Smooth muscle cell (in vitro differentiated cells): Measurements from ENCODE around the gene SPPL3. TPM values are rescaled to one million over a fixed set of nuclear protein-coding genes. Genes with fewer than 3 reads are reported as not detected.
A peak's percentile ranks its signal among the peaks of the same experiment; 100 is the strongest.

Source experiments
- DNase-seq: peaks from one replicate; lab custom pipeline; 2025; ENCODE audit not compliant: unreplicated experiment; lab: John Stamatoyannopoulos, UW
- H2AFZ ChIP-seq: fragments of 200-600 bp; sonication (generic); 2 replicates; pipeline ENCODE4 v1.6.0; 2016; ENCODE audit warnings: antibody characterized with exemption, low read depth, mild to moderate bottlenecking
- H3F3A ChIP-seq: fragments of 200-600 bp; sonication (generic); 2 replicates; pipeline ENCODE4 v1.6.0; 2017; ENCODE audit warnings: antibody characterized with exemption, low read depth
- H3K27ac ChIP-seq: fragments of 200-600 bp; sonication (generic); 2 replicates; pipeline ENCODE4 v1.5.1; 2016; ENCODE audit warnings: low read depth, mild to moderate bottlenecking
- H3K27me3 ChIP-seq: fragments of 200-600 bp; sonication (generic); 2 replicates; pipeline ENCODE4 v1.6.1; 2016; ENCODE audit warnings: low read depth, mild to moderate bottlenecking
- H3K36me3 ChIP-seq: fragments of 200-600 bp; sonication (generic); 2 replicates; pipeline ENCODE4 v1.5.1; 2016; ENCODE audit warnings: low read depth
- H3K4me1 ChIP-seq: fragments of 200-600 bp; sonication (generic); 2 replicates; pipeline ENCODE4 v1.5.1; 2016; ENCODE audit warnings: low read depth
- H3K4me2 ChIP-seq: fragments of 200-600 bp; sonication (generic); 2 replicates; pipeline ENCODE4 v1.6.0; 2016; ENCODE audit warnings: mild to moderate bottlenecking
- H3K4me3 ChIP-seq: fragments of 200-600 bp; sonication (generic); 2 replicates; pipeline ENCODE4 v1.5.1; 2016; ENCODE audit warnings: mild to moderate bottlenecking
- H3K79me2 ChIP-seq: fragments of 200-600 bp; sonication (generic); 2 replicates; pipeline ENCODE4 v1.6.0; 2016; ENCODE audit warnings: low read depth, mild to moderate bottlenecking
- H3K9ac ChIP-seq: fragments of 200-600 bp; sonication (generic); 2 replicates; pipeline ENCODE4 v1.6.0; 2016; ENCODE audit warnings: low read depth
- H3K9me3 ChIP-seq: fragments of 200-600 bp; sonication (generic); replicated peaks from 2 replicates; pipeline ENCODE4 v1.5.1; 2016; ENCODE audit warnings: low read depth
- H4K20me1 ChIP-seq: fragments of 200-600 bp; sonication (generic); 2 replicates; pipeline ENCODE4 v1.6.0; 2016; ENCODE audit warnings: low read depth
- WGBS: methylation state at CpG from one replicate; pipeline ENCODE4 v1.1.7; 2016; ENCODE audit warnings: low lambda C conversion rate; 5-methylcytosine and 5-hydroxymethylcytosine counted together
- polyA plus RNA-seq: library from polyadenylated mRNA; unstranded; fragments of >200 nt; fragmentation: Nextera tagmentation; extraction: Ambion mirVana; gene quantifications from 2 replicates; pipeline ENCODE4 v1.2.1, GENCODE V29; 2016
- total RNA-seq: library from RNA; depleted of rRNA; stranded (reverse); fragments of >200 nt; gene quantifications from 2 replicates; pipeline ENCODE4 v1.2.3, GENCODE V29; 2014
- TF ChIP-seq, protein P1 (sequence below): fragments of 200-600 bp; sonication (generic); IDR thresholded peaks from 2 replicates; pipeline ENCODE4 v1.5.1; 2017; ENCODE audit warnings: borderline replicate concordance, mild to moderate bottlenecking, antibody characterized with exemption; ENCODE audit not compliant: insufficient read depth, poor library complexity, severe bottlenecking

The SPPL3 gene
- total and polyA plus RNA-seq, 2 experiments from 2014 or later, result 22.5 to 27.0 TPM

DNA sequence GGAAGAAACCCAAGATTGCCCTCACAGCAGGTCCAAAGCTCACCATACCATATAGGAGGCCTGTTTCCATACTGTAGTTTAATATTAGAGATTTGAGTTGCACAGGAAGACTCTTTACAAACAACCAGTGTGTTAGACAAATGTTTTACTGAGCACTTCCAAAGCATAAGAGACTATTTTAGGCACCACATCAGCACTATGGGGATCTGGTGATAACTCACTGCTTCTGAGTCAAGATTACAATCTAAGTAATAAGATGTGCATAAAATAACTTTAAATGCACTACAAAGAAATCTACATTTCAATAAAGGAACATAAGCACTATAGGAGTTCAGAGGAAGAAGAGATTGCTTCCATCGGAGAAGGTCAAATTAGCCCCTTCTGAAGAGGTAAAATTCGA lies 71.4 kb downstream of the SPPL3 start:
- Histone ChIP-seq H3K79me2 (peaks cover 62% of the 10 kb centered on the region), H3K36me3 (no peaks in the 10 kb centered on the region), H3F3A (peaks cover 7% of the 10 kb centered on the region), H3K4me3 (no peak overlapping the region), H3K27ac (peak overlapping the region; percentile 15), H2AFZ (no peak overlapping the region), H3K27me3 (no peaks in the 10 kb centered on the region), H3K4me1 (peaks cover 9% of the 10 kb centered on the region), H4K20me1 (peaks cover 94% of the 10 kb centered on the region), H3K9me3 (no peaks in the 10 kb centered on the region), H3K9ac (no peak overlapping the region), H3K4me2 (no peak overlapping the region)
- 96% methylated on average over 2 of the region's 2 CpGs for WGBS
- TF ChIP-seq, protein P1, sequence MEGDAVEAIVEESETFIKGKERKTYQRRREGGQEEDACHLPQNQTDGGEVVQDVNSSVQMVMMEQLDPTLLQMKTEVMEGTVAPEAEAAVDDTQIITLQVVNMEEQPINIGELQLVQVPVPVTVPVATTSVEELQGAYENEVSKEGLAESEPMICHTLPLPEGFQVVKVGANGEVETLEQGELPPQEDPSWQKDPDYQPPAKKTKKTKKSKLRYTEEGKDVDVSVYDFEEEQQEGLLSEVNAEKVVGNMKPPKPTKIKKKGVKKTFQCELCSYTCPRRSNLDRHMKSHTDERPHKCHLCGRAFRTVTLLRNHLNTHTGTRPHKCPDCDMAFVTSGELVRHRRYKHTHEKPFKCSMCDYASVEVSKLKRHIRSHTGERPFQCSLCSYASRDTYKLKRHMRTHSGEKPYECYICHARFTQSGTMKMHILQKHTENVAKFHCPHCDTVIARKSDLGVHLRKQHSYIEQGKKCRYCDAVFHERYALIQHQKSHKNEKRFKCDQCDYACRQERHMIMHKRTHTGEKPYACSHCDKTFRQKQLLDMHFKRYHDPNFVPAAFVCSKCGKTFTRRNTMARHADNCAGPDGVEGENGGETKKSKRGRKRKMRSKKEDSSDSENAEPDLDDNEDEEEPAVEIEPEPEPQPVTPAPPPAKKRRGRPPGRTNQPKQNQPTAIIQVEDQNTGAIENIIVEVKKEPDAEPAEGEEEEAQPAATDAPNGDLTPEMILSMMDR, result no peak
- no peak for DNase-seq

DNA sequence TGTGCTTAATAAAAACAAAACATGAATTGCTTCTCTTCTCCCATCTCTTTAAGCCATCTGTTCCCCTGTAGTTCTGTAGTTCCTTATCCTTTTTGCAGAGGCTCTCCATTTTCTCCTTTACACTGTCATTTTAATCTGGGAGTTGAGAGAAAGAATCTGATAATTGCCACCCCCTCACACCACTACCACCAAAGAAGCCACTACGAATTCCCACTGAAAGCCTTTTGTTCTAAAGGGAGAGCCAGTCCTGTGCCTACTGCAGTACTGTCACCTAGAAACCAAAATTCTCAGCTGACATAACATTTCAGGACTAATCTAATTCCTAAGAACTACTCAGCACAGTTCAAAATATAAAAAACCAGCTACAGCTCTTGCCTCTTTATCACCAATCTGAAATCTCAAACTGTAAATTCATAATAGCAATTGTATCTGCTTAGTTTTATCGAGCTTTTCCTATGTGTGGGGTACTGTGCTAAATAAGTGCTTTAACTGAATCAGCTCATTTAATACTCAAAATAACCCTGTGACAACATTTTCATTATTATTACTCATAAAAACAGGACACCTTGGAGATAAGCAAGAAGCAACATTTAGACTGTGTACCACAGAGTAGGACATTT lies 72.4 kb downstream of the SPPL3 start:
- no peak for DNase-seq
- Histone ChIP-seq H3K27ac (no peak overlapping the region), H3F3A (peaks cover 7% of the 10 kb centered on the region), H2AFZ (no peak overlapping the region), H3K4me3 (no peak overlapping the region), H3K9me3 (no peaks in the 10 kb centered on the region), H4K20me1 (peaks cover 94% of the 10 kb centered on the region), H3K9ac (no peak overlapping the region), H3K4me2 (no peak overlapping the region), H3K4me1 (peaks cover 9% of the 10 kb centered on the region), H3K79me2 (peaks cover 62% of the 10 kb centered on the region), H3K27me3 (no peaks in the 10 kb centered on the region), H3K36me3 (no peaks in the 10 kb centered on the region)
- 71% methylated on average over 2 of the region's 2 CpGs for WGBS
- TF ChIP-seq, protein P1, result no peak

DNA sequence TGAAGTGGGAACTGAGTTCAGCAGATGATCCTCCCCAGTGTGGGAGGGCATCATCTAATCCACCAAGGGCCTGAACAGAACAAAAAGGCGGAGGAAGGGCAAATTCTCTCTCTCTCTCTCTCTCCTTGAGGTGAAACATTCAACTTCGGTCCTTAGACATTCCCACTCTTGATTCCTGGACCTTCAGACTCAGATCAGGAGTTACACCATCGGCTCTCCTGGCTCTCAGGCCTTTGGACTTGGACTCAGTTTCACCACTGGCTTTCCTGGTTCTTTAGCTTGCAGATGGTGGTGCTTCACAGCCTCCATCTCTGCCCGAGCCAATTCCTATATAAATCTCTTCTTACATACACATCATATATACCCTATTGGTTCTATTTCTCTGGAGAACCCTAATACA lies 73.2 kb downstream of the SPPL3 start:
- H3K79me2 ChIP-seq, result peaks cover 57% of the 10 kb centered on the region
- H3K27me3 ChIP-seq, result no peaks in the 10 kb centered on the region
- H3K4me1 ChIP-seq, result peaks cover 9% of the 10 kb centered on the region
- peaks cover 94% of the 10 kb centered on the region for H4K20me1 ChIP-seq
- H3K9me3 ChIP-seq, result no peaks in the 10 kb centered on the region
- no peak for DNase-seq
- no peak overlapping the region for H3K9ac ChIP-seq
- TF ChIP-seq, protein P1, result no peak
- H3K4me3 ChIP-seq, result no peak overlapping the region
- no peak overlapping the region for H3K27ac ChIP-seq
- H3K4me2 ChIP-seq, result no peak overlapping the region
- no peak overlapping the region for H2AFZ ChIP-seq
- 74% methylated on average over 4 of the region's 4 CpGs for WGBS
- H3K36me3 ChIP-seq, result no peaks in the 10 kb centered on the region
- peaks cover 7% of the 10 kb centered on the region for H3F3A ChIP-seq
